K562 (cell line): ENCODE data around the gene PPP4R3B. TPM values are rescaled to one million over a fixed set of nuclear protein-coding genes. Genes with fewer than 3 reads are reported as not detected.

Experiments
- ATAC-seq: fragments of 200-7000 bp; cut with Tn5 transposase; 3 replicates; pipeline ENCODE4 v1.9.1; 2020; ENCODE audit warnings: moderate library complexity
- BruUV-seq: library from RNA; stranded (reverse); fragments of 400-500 nt; replicated peaks from 2 replicates; lab custom pipeline; 2021; lab: Mats Ljungman, UMichigan
- CTCF ChIA-PET: fragments of 300-600 bp; formaldehyde crosslinking; extraction: SDS; loops from one replicate; lab custom pipeline; 2021; ENCODE audit warnings: low intra/inter-chr PET ratio; lab: Yijun Ruan, JAX
- POLR2A ChIA-PET: fragments of 300-600, 350-650 bp; sonication (Branson Sonifier 250); formaldehyde crosslinking; extraction: SDS; loops from one replicate; lab custom pipeline; 2021; ENCODE audit warnings: antibody characterized with exemption, inconsistent platforms; lab: Yijun Ruan, JAX
- DNase-seq, 4 experiments: peaks; one replicate each; pipeline versions ENCODE4 v3.0.0 to v3.0.0-alpha.2; 2011 to 2018; ENCODE audit warnings: low spot score in 3 of 4, mixed read lengths in 3 of 4; ENCODE audit errors: extremely low read depth in 1 of 4
- FAIRE-seq: peaks from 2 replicates; lab custom pipeline; 2011; peaks lifted over from hg19 to GRCh38; lab: Jason Lieb, UNC
- H2AFZ ChIP-seq: 2 replicates; pipeline ENCODE4 v1.6.0; 2011; ENCODE audit warnings: low read depth, low read length, control low read depth, inconsistent platforms
- H3K27ac ChIP-seq: fragments of 200-600 bp; 3 replicates; pipeline ENCODE4 v1.8.0; 2011; ENCODE audit warnings: low read depth, mild to moderate bottlenecking, control low read depth, inconsistent platforms, low read length, moderate library complexity, mixed read lengths; ENCODE audit errors: extremely low read depth
- H3K27me3 ChIP-seq, 2 experiments: fragments of 300-600 bp in 1 of 2; 2 replicates in 1 of 2; 3 replicates in 1 of 2; pipeline versions ENCODE4 v1.6.0 to v1.8.0; 2011; ENCODE audit warnings: inconsistent platforms in 2 of 2, low read length in 2 of 2, mild to moderate bottlenecking in 1 of 2, mixed read lengths in 1 of 2, moderate library complexity in 1 of 2; ENCODE audit not compliant: control insufficient read depth in 2 of 2, insufficient read depth in 2 of 2
- H3K36me3 ChIP-seq: fragments of 300-600 bp; 3 replicates; pipeline ENCODE4 v1.8.0; 2011; ENCODE audit warnings: mild to moderate bottlenecking, low read length, inconsistent platforms; ENCODE audit not compliant: control insufficient read depth, insufficient read depth
- H3K4me1 ChIP-seq, 2 experiments: fragments of 200-600 bp in 1 of 2; replicated peaks in 1 of 2; 2 replicates in 1 of 2; 3 replicates in 1 of 2; pipeline versions ENCODE4 v1.5.1 to v1.8.0; 2011; ENCODE audit warnings: inconsistent platforms in 2 of 2, low read length in 2 of 2, mild to moderate bottlenecking in 1 of 2, mixed read lengths in 1 of 2, moderate library complexity in 1 of 2; ENCODE audit not compliant: control insufficient read depth in 2 of 2, insufficient read depth in 2 of 2
- H3K4me2 ChIP-seq: 2 replicates; pipeline ENCODE4 v1.6.1; 2011; ENCODE audit warnings: low read length, control low read depth, inconsistent platforms, mixed read lengths; ENCODE audit not compliant: insufficient read depth
- H3K4me3 ChIP-seq: fragments of 200-600 bp; sonication (generic), shearing (Covaris generic); 2 replicates; pipeline ENCODE4 v1.5.1; 2016; ENCODE audit warnings: control low read depth, inconsistent platforms
- H3K79me2 ChIP-seq: fragments of 200-600 bp; 3 replicates; pipeline ENCODE4 v1.8.0; 2011; ENCODE audit warnings: low read length, inconsistent platforms; ENCODE audit not compliant: control insufficient read depth, insufficient read depth
- H3K9ac ChIP-seq, 2 experiments: 2 replicates each; pipeline versions ENCODE4 v1.6.0 to v1.6.1; 2011; ENCODE audit warnings: low read depth in 2 of 2, low read length in 2 of 2, control low read depth in 1 of 2, inconsistent platforms in 1 of 2, mild to moderate bottlenecking in 1 of 2, mixed read lengths in 1 of 2; ENCODE audit not compliant: insufficient read depth in 1 of 2
- H3K9me1 ChIP-seq: one replicate; pipeline ENCODE4 v1.6.0; 2011; ENCODE audit warnings: inconsistent platforms, mild to moderate bottlenecking, low read length, moderate library complexity; ENCODE audit not compliant: control insufficient read depth, insufficient read depth
- H3K9me3 ChIP-seq: replicated peaks from 2 replicates; pipeline ENCODE4 v1.5.1; 2011; ENCODE audit warnings: low read depth, low read length, inconsistent platforms; ENCODE audit not compliant: control insufficient read depth, insufficient read depth
- H4K20me1 ChIP-seq: replicated peaks from 2 replicates; pipeline ENCODE4 v1.6.1; 2011; ENCODE audit warnings: low read length, inconsistent platforms, mixed read lengths; ENCODE audit not compliant: control insufficient read depth, insufficient read depth
- C11orf30 ChIP-seq: fragments of 450-650 bp; IDR thresholded peaks from 2 replicates; pipeline ENCODE4 v1.6.1; 2016; ENCODE audit warnings: low read depth, mild to moderate bottlenecking
- E2F6 ChIP-seq, 2 experiments: IDR thresholded peaks; 2 replicates each; pipeline ENCODE4 v1.6.1; 2011; ENCODE audit warnings: borderline replicate concordance in 1 of 2, control low read depth in 1 of 2, low read depth in 1 of 2, low read length in 1 of 2, mild to moderate bottlenecking in 1 of 2, mixed read lengths in 1 of 2, moderate library complexity in 1 of 2; ENCODE audit not compliant: insufficient read depth in 1 of 2, insufficient read length in 1 of 2, poor library complexity in 1 of 2, severe bottlenecking in 1 of 2; ENCODE audit errors: extremely low read depth in 1 of 2
- ELK1 ChIP-seq: sonication (generic); formaldehyde crosslinking; IDR thresholded peaks from 2 replicates; pipeline ENCODE4 v1.8.1; 2022; ENCODE audit warnings: missing genetic modification reagents
- ETS2 ChIP-seq: IDR thresholded peaks from 2 replicates; pipeline ENCODE4 v1.6.1; 2016; ENCODE audit warnings: borderline replicate concordance, missing genetic modification characterization, mild to moderate bottlenecking, moderate library complexity, missing compliant biosample characterization; ENCODE audit not compliant: poor library complexity, severe bottlenecking
- GATA2 ChIP-seq: sonication (generic); formaldehyde crosslinking; IDR thresholded peaks from 2 replicates; pipeline ENCODE4 v1.4.0; 2020; ENCODE audit warnings: mild to moderate bottlenecking, missing genetic modification reagents
- HMG20B ChIP-seq: fragments of 250-450 bp; sonication (Bioruptor Pico); IDR thresholded peaks from 2 replicates; pipeline ENCODE4 v1.5.0; 2021; ENCODE audit warnings: mild to moderate bottlenecking
- HNRNPL ChIP-seq: fragments of 200-400 bp; formaldehyde crosslinking; IDR thresholded peaks from 2 replicates; pipeline ENCODE4 v1.6.1; 2017; ENCODE audit warnings: low read depth, mild to moderate bottlenecking, low read length
- NFXL1 ChIP-seq: fragments of 450-650 bp; formaldehyde crosslinking; IDR thresholded peaks from 2 replicates; pipeline ENCODE4 v1.4.0; 2021; ENCODE audit warnings: mild to moderate bottlenecking
- PHB ChIP-seq: fragments of 250-450 bp; sonication (Bioruptor Pico); IDR thresholded peaks from 2 replicates; pipeline ENCODE4 v1.5.0; 2021
- PHF21A ChIP-seq: fragments of 450-650 bp; IDR thresholded peaks from 2 replicates; pipeline ENCODE4 v1.6.1; 2017; ENCODE audit warnings: low read depth, borderline replicate concordance
- RBM17 ChIP-seq: fragments of 200-400 bp; formaldehyde crosslinking; IDR thresholded peaks from 2 replicates; pipeline ENCODE4 v1.6.1; 2017; ENCODE audit warnings: low read depth, mild to moderate bottlenecking, low read length, borderline replicate concordance
- RERE ChIP-seq: sonication (generic); formaldehyde crosslinking; IDR thresholded peaks from 2 replicates; pipeline ENCODE4 v1.8.0; 2023; ENCODE audit warnings: missing genetic modification reagents, mild to moderate bottlenecking, borderline replicate concordance
- ZNF699 ChIP-seq: fragments of 250-450 bp; sonication (Bioruptor Pico); IDR thresholded peaks from 2 replicates; pipeline ENCODE4 v1.8.0; 2021; ENCODE audit warnings: mild to moderate bottlenecking, moderate library complexity; ENCODE audit not compliant: insufficient replicate concordance
- WGBS: fragments of 100-300 bp; shearing (Covaris generic); methylation state at CpG from one replicate; pipeline ENCODE4 v1.1.6; 2016; ENCODE audit warnings: low coverage, mixed read lengths; ENCODE audit not compliant: insufficient coverage; ENCODE audit errors: missing lambda C conversion rate; 5-methylcytosine and 5-hydroxymethylcytosine counted together
- in situ Hi-C: fragments of 300-500 bp; cut with MboI; formaldehyde crosslinking; loops from 4 replicates; pipeline ENCODE4 v1.15.0; 2018; ENCODE audit warnings: inconsistent platforms, mixed read lengths
- intact Hi-C: fragments of 100-400 bp; cut with micrococcal nuclease; formaldehyde crosslinking; loops from 2 replicates; pipeline ENCODE4 v1.14.2; 2022
- polyA plus RNA-seq, 8 experiments: library from polyadenylated mRNA; depleted of rRNA in 4 of 8; stranded (reverse) in 5 of 8; unstranded in 3 of 8; fragments of >200 nt; fragmentation: Nextera tagmentation in 2 of 8; fragmentation: Illumina TruSeq in 1 of 8; extraction: Ambion mirVana in 2 of 8; extraction: Trizol in 1 of 8; gene quantifications; 2 replicates each; pipeline versions ENCODE4 v1.2.1 to v1.2.3, GENCODE V29; 2011 to 2014; ENCODE audit warnings: inconsistent platforms in 1 of 8, missing spikeins in 1 of 8
- total RNA-seq, 7 experiments: library from RNA; depleted of rRNA in 6 of 7; stranded (reverse); fragments of >200 nt in 6 of 7; fragmentation: Illumina TruSeq in 2 of 7; extraction: Trizol in 2 of 7; gene quantifications; 2 replicates each; pipeline versions ENCODE4 v1.2.1 to v1.2.3, GENCODE V29; 2011 to 2021; ENCODE audit warnings: low replicate concordance in 1 of 7

PPP4R3B gene
- total and polyA plus RNA-seq, 9 of the 15 experiments (the other 6 are each of a cell fraction or from before 2014, with no cell fraction given) = 13.2 to 59.2 (median 41.9) TPM

GRCh38 chr2:55598056-55598795 lies 19.2 kb downstream of the PPP4R3B start:
- Histone ChIP-seq H3K4me1 (no peaks in the 10 kb centered on the region), H3K27ac (no peak overlapping the region), H3K4me3 (no peak overlapping the region), H3K36me3 (peaks cover 56% of the 10 kb centered on the region; the same call in 2 of the 3 replicates), H4K20me1 (no peaks in the 10 kb centered on the region), H2AFZ (no peak overlapping the region), H3K27me3 (no peaks in the 10 kb centered on the region), H3K9ac (no peak overlapping the region), H3K9me3 (no peaks in the 10 kb centered on the region), H3K79me2 (peaks cover 20% of the 10 kb centered on the region; the same call in 2 of the 3 replicates), H3K4me2 (no peak overlapping the region), H3K9me1 (no peaks in the 10 kb centered on the region)
- CTCF ChIA-PET = no interaction called here
- FAIRE-seq (no peak), ATAC-seq (no peak), DNase-seq (no peak)
- in situ Hi-C loops = no loop called here
- BruUV-seq = no TSS peak
- WGBS = 97% methylated on average over 11 of the region's 11 CpGs
- intact Hi-C loops = no loop called here
- POLR2A ChIA-PET = interaction anchor here (0.7 to 1.7 kb wide), 2 partner anchors 11 to 20 kb away, joined by 3 to 6 read pairs; no protein-coding TSS in a partner anchor
- TF ChIP-seq RERE = no peak
- TF ChIP-seq ZNF699 (CRISPR knock-in tag) = no peak
- no peak for TF ChIP-seq PHB
- no peak for TF ChIP-seq HMG20B (CRISPR knock-in tag)
- no peak for TF ChIP-seq ETS2 (tag)
- no peak for TF ChIP-seq HNRNPL
- TF ChIP-seq PHF21A = no peak
- no peak for TF ChIP-seq RBM17
- TF ChIP-seq GATA2 (CRISPR knock-in tag) = no peak
- TF ChIP-seq ELK1 (CRISPR knock-in tag) = no peak
- TF ChIP-seq E2F6 (IDR thresholded peaks at IDR 0.05; ENCODE audit: borderline replicate concordance in 1 of 2, extremely low read depth in 1 of 2, insufficient read depth in 1 of 2, insufficient read length in 1 of 2, low read depth in 1 of 2, low read length in 1 of 2, poor library complexity in 1 of 2, severe bottlenecking in 1 of 2) = no peak
- TF ChIP-seq C11orf30 = no peak
- TF ChIP-seq NFXL1 (CRISPR knock-in tag) = no peak
